ENCODE results near the gene TLE2. TPM values are rescaled to one million over a fixed set of nuclear protein-coding genes. Genes with fewer than 3 reads are reported as not detected.

Gene TLE2
- total and polyA plus RNA-seq, 2 of the 4 experiments (the other 2 are of a cell fraction), result under 0.01 to 0.41 TPM

GRCh38 chr19:3058009-3058820, 29.1 kb upstream of the TLE2 start:
- WGBS, 2 experiments (ENCODE audit: extremely low coverage in 2 of 2, insufficient read length in 1 of 2), result 73% methylated on average over 3 of the region's 20 CpGs; no CpG with 5 or more reads in 1 of the 2 experiments
- H3K27me3 ChIP-seq (ENCODE audit: control insufficient read depth, insufficient read depth, low read length), result no peaks in the 10 kb centered on the region
- peaks cover 35 to 66% of the 10 kb centered on the region in 2 experiments for H3K79me1 ChIP-seq (ENCODE audit: low read depth in 1 of 2, low read length in 2 of 2)
- POLR2A ChIA-PET (ENCODE audit: unreplicated experiment), result interaction anchor here (0.7 kb wide), 1 partner anchor 27 kb away, joined by 6 read pairs; no protein-coding TSS in a partner anchor
- no peak overlapping the region for H2AK5ac ChIP-seq (ENCODE audit: low read depth, low read length)
- no peak overlapping the region for H2BK20ac ChIP-seq (ENCODE audit: low read depth, low read length)
- no peak overlapping the region for H2BK15ac ChIP-seq (ENCODE audit: low read depth, low read length)
- BruUV-seq (replicated peaks), result no TSS peak
- no peak overlapping the region for H3K56ac ChIP-seq (ENCODE audit: extremely low read depth, insufficient read depth, low read length)
- H2BK120ac ChIP-seq (ENCODE audit: low read depth, low read length), result no peak overlapping the region
- no peak overlapping the region for H3K9ac ChIP-seq (ENCODE audit: low read depth, low read length)
- dilution Hi-C loops (cut with HindIII; ENCODE audit: low sequenced_read_pairs, unreplicated experiment) (no loop called here), intact Hi-C loops (cut with micrococcal nuclease) (no loop called here), in situ Hi-C loops (cut with MboI; ENCODE audit: low sequenced_read_pairs) (no loop called here)
- peaks cover 31% of the 10 kb centered on the region for H3K4me1 ChIP-seq (ENCODE audit: control insufficient read depth, insufficient read depth, low read length)
- H4K8ac ChIP-seq (ENCODE audit: low read depth in 2 of 2, low read length in 2 of 2), result no peak overlapping the region
- H2AFZ ChIP-seq (replicated peaks; ENCODE audit: low read length, poor library complexity), result no peak overlapping the region
- H3K23ac ChIP-seq (ENCODE audit: low read depth, low read length), result 0 out of 2 replicates have a peak overlapping the region, but pooled peaks have one; percentile 42
- CTCF ChIA-PET, result no interaction called here
- peaks cover 61% of the 10 kb centered on the region for H3K36me3 ChIP-seq (ENCODE audit: control insufficient read depth, insufficient read depth, low read length)
- no peak overlapping the region for H3K18ac ChIP-seq (ENCODE audit: low read depth, low read length)
- ATAC-seq (ENCODE audit: low read depth), result no peak
- H2BK5ac ChIP-seq (ENCODE audit: low read depth, low read length, poor library complexity, severe bottlenecking), result no peak overlapping the region
- H4K91ac ChIP-seq (ENCODE audit: insufficient read depth, low read depth, low read length), result no peak overlapping the region
- H3K27ac ChIP-seq (ENCODE audit: insufficient read depth, low read length), result no peak overlapping the region
- H4K5ac ChIP-seq (ENCODE audit: low read depth, low read length), result no peak overlapping the region
- H4K20me1 ChIP-seq (ENCODE audit: insufficient read depth, low read length), result peaks cover 57% of the 10 kb centered on the region
- no peak overlapping the region for H2AK9ac ChIP-seq (replicated peaks; ENCODE audit: low read depth, low read length, poor library complexity)
- no peak overlapping the region for H3K4ac ChIP-seq (ENCODE audit: low read depth, low read length)
- H3K4me2 ChIP-seq (ENCODE audit: low read depth, low read length), result no peak overlapping the region
- peaks cover 7% of the 10 kb centered on the region for H3K9me1 ChIP-seq (ENCODE audit: insufficient read depth, low read length)
- H3K9me3 ChIP-seq (ENCODE audit: control insufficient read depth, insufficient read depth, low read length), result no peaks in the 10 kb centered on the region
- no peak overlapping the region for H3K14ac ChIP-seq (replicated peaks; ENCODE audit: low read depth, low read length)
- no peak for DNase-seq
- H3K4me3 ChIP-seq (ENCODE audit: insufficient read depth, low read depth, low read length), result no peak overlapping the region
- no peak for TF ChIP-seq USF2 (IDR thresholded peaks at IDR 0.05; ENCODE audit: low read depth, low read length)
- no peak for TF ChIP-seq CEBPB (IDR thresholded peaks at IDR 0.05; ENCODE audit: low read depth, low read length)
- TF ChIP-seq RAD21 (IDR thresholded peaks at IDR 0.05; ENCODE audit: low read length), result no peak
- no peak for TF ChIP-seq POLR2A (IDR thresholded peaks at IDR 0.05; ENCODE audit: low read depth, low read length)
- no peak for TF ChIP-seq CTCF (conservative IDR thresholded peaks at IDR 0.05; ENCODE audit: low read depth, low read length)
- no peak for TF ChIP-seq MXI1 (IDR thresholded peaks at IDR 0.05; ENCODE audit: borderline replicate concordance, low read depth, low read length)
- TF ChIP-seq CHD1 (IDR thresholded peaks at IDR 0.05; ENCODE audit: low read depth, low read length), result no peak
- no peak for TF ChIP-seq RCOR1 (IDR thresholded peaks at IDR 0.05; ENCODE audit: insufficient replicate concordance, low read length)
- no peak for TF ChIP-seq FOS (IDR thresholded peaks at IDR 0.05; ENCODE audit: low read depth, low read length)
- TF ChIP-seq BHLHE40 (IDR thresholded peaks at IDR 0.05; ENCODE audit: low read depth, low read length), result no peak
- TF ChIP-seq ELK1 (IDR thresholded peaks at IDR 0.05; ENCODE audit: borderline replicate concordance, low read depth, low read length), result no peak
- TF ChIP-seq RFX5 (IDR thresholded peaks at IDR 0.05; ENCODE audit: low read depth, low read length), result no peak
- TF ChIP-seq MAZ (IDR thresholded peaks at IDR 0.05; ENCODE audit: borderline replicate concordance, low read depth, low read length), result no peak
- TF ChIP-seq SMC3 (IDR thresholded peaks at IDR 0.05; ENCODE audit: low read depth, low read length), result no peak
- no peak for TF ChIP-seq NFE2L2 (IDR thresholded peaks at IDR 0.05; ENCODE audit: low read depth, low read length)
